K562 treated with DMSO at 1 percent for 4 hours (cell line): ENCODE measurements around the gene KRTAP21-3. TPM values are rescaled to one million over a fixed set of nuclear protein-coding genes. Genes with fewer than 3 reads are reported as not detected.

Experiments
- total RNA-seq: library from RNA; unstranded; fragments of 300-600 nt; gene quantifications from 2 replicates; pipeline ENCODE4 v1.2.3, GENCODE V29; 2022; ENCODE audit not compliant: insufficient read depth

KRTAP21-3 gene, protein sequence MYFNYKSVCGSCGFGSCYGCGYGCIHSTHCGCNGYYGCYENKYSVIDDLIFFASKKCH
- total RNA-seq: not detected in 2 replicates

GRCh38 chr21:30718239-30718909 lies at the start of gene KRTAP21-3:
KRTAP21-3 (minus strand) TSS chr21:30718777; CDS start chr21:30718759, 18 bp downstream.

GRCh38 chr21:30755328-30755727 lies 36.8 kb upstream of the KRTAP21-3 start, which contains the start of gene KRTAP21-1:
KRTAP21-1 (minus strand) TSS chr21:30755428; CDS start chr21:30755378, 50 bp downstream.

DNA sequence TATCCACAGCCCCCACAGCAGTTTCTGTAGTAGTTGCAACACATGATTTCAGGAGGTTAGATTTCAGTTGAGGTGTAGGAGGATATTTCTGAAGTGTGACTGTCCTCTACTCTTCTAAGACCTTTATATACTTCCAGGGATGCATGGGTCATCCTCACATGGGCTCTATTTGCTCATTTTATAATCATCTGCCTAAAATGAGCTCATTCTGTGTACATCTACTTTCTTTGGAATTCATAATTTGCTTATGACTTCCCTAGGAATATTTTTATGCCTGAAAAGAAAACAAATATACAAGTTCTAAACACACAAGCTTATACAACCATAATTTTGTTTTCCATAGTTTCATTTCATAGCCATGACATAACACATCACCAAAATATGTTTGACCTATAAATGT lies 28.6 kb upstream of the KRTAP21-3 start, which contains the start of gene KRTAP21-2:
KRTAP21-2 (minus strand) TSS at position 101 of the 400 bp plus-strand sequence; CDS start at position 44, 57 bp downstream.

Other genes with a start within 250 kb of the KRTAP21-3 start
- not detected in 2 replicates for gene KRTAP19-1, start 238.4 kb downstream of the KRTAP21-3 start, total RNA-seq
- gene KRTAP19-2, start 231.3 kb downstream of the KRTAP21-3 start, total RNA-seq: not detected in 2 replicates
- not detected in 2 replicates for gene KRTAP19-3, start 226.8 kb downstream of the KRTAP21-3 start, total RNA-seq
- gene KRTAP19-4, start 221.6 kb downstream of the KRTAP21-3 start, total RNA-seq: not detected in 2 replicates
- gene KRTAP19-5, start 216.6 kb downstream of the KRTAP21-3 start, total RNA-seq: not detected in 2 replicates
- not detected in 2 replicates for gene KRTAP19-6, start 176.9 kb downstream of the KRTAP21-3 start, total RNA-seq
- not detected in 2 replicates for gene KRTAP19-7, start 157.5 kb downstream of the KRTAP21-3 start, total RNA-seq
- not detected in 2 replicates for gene KRTAP22-2, start 128.4 kb downstream of the KRTAP21-3 start, total RNA-seq
- gene KRTAP6-3, start 126.3 kb downstream of the KRTAP21-3 start, total RNA-seq: not detected in 2 replicates
- gene KRTAP6-2, start 119.9 kb downstream of the KRTAP21-3 start, total RNA-seq: not detected in 2 replicates
- gene KRTAP22-1, start 117.7 kb downstream of the KRTAP21-3 start, total RNA-seq: not detected in 2 replicates
- gene KRTAP6-1, start 104.8 kb downstream of the KRTAP21-3 start, total RNA-seq: not detected in 2 replicates
- not detected in 2 replicates for gene KRTAP20-1, start 102.4 kb downstream of the KRTAP21-3 start, total RNA-seq
- gene KRTAP20-4, start 98.2 kb downstream of the KRTAP21-3 start, total RNA-seq: not detected in 2 replicates
- gene KRTAP20-2, start 83.6 kb downstream of the KRTAP21-3 start, total RNA-seq: not detected in 2 replicates
- gene KRTAP20-3, start 75.9 kb downstream of the KRTAP21-3 start, total RNA-seq: not detected in 2 replicates
- not detected in 2 replicates for gene KRTAP21-2, start 28.5 kb upstream of the KRTAP21-3 start, total RNA-seq
- not detected in 2 replicates for gene KRTAP21-1, start 36.7 kb upstream of the KRTAP21-3 start, total RNA-seq
- gene KRTAP8-1, start 94.5 kb upstream of the KRTAP21-3 start, total RNA-seq: not detected in 2 replicates
- gene KRTAP7-1, start 111.0 kb upstream of the KRTAP21-3 start, total RNA-seq: not detected in 2 replicates
- gene KRTAP11-1, start 162.8 kb upstream of the KRTAP21-3 start, total RNA-seq: not detected in 2 replicates